Measurements from ENCODE around the gene MAP1S. TPM values are rescaled to one million over a fixed set of nuclear protein-coding genes. Genes with fewer than 3 reads are reported as not detected.
A peak's percentile ranks its signal among the peaks of the same experiment; 100 is the strongest.

Gene MAP1S
- total and polyA plus RNA-seq, 2 of the 13 experiments (the other 11 are each of a cell fraction or from before 2014, with no cell fraction given), result 3.8 to 7.3 TPM

DNA sequence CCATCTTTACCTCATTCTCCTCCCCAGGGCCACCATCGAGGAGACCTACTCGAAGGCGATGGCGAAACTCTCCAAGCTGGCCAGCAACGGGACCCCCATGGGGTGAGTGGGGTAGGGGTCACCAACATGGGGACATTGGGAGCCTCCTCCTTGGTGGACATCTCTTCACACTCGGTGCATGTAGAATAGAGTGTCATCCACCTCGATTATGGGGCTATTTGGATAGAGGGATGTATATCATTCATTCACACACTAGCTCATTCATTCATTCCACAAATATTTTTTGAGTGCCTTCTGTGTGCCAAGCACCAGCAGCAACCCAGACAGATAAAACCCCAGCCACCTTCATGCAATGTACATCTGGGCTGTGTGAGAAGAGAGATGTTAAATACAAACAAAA is 45.1 kb downstream of the MAP1S start (continued):
- TF ChIP-seq ZNF264 (CRISPR knock-in tag; IDR thresholded peaks at IDR 0.05), result no peak
- no peak for TF ChIP-seq HIVEP1 (CRISPR knock-in tag; IDR thresholded peaks at IDR 0.05)
- no peak for TF ChIP-seq POLR2A (IDR thresholded peaks at IDR 0.05; ENCODE audit: insufficient read depth in 1 of 2, low read depth in 2 of 2, low read length in 2 of 2)

DNA sequence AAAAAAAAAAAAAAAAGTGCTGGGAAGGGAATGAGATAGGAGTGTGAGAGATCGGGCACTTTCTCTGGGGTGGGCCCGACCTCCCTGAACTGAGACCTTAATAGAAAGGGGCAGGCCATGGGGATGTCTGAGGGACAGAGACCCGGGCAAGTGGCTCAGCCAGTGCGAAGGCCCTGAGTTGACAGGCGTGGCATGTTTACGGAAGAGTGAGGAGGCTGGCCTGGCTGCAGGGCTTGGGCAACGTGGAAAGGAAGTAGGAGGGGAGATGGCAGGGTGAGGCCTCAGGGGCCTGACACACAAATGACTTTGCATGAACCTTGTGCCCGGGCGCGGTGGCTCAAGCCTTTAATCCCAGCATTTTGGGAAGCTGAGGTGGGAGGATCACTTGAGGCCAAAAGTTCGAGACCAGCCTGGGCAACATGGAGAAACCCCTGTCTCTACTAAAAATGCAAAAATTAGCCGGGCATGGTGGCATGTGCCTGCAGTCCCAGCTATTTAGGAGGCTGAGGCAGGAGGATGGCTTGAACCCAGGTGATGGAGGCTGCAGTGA is 45.9 kb downstream of the MAP1S start:
- Histone ChIP-seq H3K9me3 (ENCODE audit: low read length) (no peaks in the 10 kb centered on the region), H3K27me3 (ENCODE audit: control insufficient read depth in 1 of 2, insufficient read depth in 2 of 2, low read length in 2 of 2) (no peaks in the 10 kb centered on the region), H4K20me1 (ENCODE audit: insufficient read depth, low read length) (no peaks in the 10 kb centered on the region), H3K4me3 (replicated peaks in 1 of 3; ENCODE audit: insufficient read depth in 1 of 3, low read depth in 2 of 3, low read length in 3 of 3) (no peak overlapping the region; a peak in 1 of 6 replicates), H3K27ac (ENCODE audit: extremely low read length, insufficient read depth, low read length) (peak overlapping the region; percentile 65), H3K4me1 (ENCODE audit: insufficient read depth, low read length) (peaks cover 28% of the 10 kb centered on the region), H3K4me2 (ENCODE audit: low read depth, low read length) (peak overlapping the region; percentile 42), H2AFZ (ENCODE audit: low read length) (no peak overlapping the region), H3K79me2 (ENCODE audit: insufficient read depth, low read length) (no peaks in the 10 kb centered on the region), H3K36me3 (replicated peaks in 1 of 2; ENCODE audit: control insufficient read depth in 1 of 2, insufficient read depth in 2 of 2, low read length in 2 of 2) (no peaks in the 10 kb centered on the region), H3K9ac (ENCODE audit: insufficient read depth, low read depth, low read length) (no peak overlapping the region)
- DNase-seq (ENCODE audit: low spot score), result peak; percentile 88
- ChIA-PET POLR2A (interaction anchor here (1.0 to 2.0 kb wide), 2 partner anchors 11 to 95 kb away, joined by 3 to 18 read pairs; partner anchors contain the start of gene RPL18A), CTCF (ENCODE audit: low intra/inter-chr PET ratio, low total read pairs) (interaction anchor here (1.4 kb wide), 1 partner anchor 10 kb away, joined by 4 read pairs; no protein-coding TSS in a partner anchor)
- BruUV-seq (replicated peaks), result no TSS peak
- peak; percentile 78 for FAIRE-seq
- peak; percentile 83 for ATAC-seq
- WGBS (ENCODE audit: low lambda C conversion rate), result 6% methylated on average over 12 of the region's 12 CpGs
- in situ Hi-C loops (cut with HindIII; ENCODE audit: extremely low pct_ligation_motif_present, low pct_unique_long_range_greater_than_20kb), result no loop called here
- intact Hi-C loops (cut with micrococcal nuclease; ENCODE audit: unreplicated experiment), result no loop called here
- TF ChIP-seq ZNF878 (CRISPR knock-in tag; IDR thresholded peaks at IDR 0.05), result 0 out of 2 replicates have a peak, but pooled peaks have one; percentile 3
- peak; percentile 41; the same call in 1 of the 2 replicates for TF ChIP-seq ZBTB7B (CRISPR knock-in tag; IDR thresholded peaks at IDR 0.05)
- TF ChIP-seq, protein P1, sequence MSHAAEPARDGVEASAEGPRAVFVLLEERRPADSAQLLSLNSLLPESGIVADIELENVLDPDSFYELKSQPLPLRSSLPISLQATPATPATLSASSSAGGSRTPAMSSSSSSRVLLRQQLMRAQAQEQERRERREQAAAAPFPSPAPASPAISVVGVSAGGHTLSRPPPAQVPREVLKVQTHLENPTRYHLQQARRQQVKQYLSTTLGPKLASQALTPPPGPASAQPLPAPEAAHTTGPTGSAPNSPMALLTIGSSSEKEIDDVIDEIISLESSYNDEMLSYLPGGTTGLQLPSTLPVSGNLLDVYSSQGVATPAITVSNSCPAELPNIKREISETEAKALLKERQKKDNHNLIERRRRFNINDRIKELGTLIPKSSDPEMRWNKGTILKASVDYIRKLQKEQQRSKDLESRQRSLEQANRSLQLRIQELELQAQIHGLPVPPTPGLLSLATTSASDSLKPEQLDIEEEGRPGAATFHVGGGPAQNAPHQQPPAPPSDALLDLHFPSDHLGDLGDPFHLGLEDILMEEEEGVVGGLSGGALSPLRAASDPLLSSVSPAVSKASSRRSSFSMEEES (CRISPR knock-in tag; IDR thresholded peaks at IDR 0.05), result peak; percentile 32; the same call in 1 of the 2 replicates
- TF ChIP-seq, protein P2, sequence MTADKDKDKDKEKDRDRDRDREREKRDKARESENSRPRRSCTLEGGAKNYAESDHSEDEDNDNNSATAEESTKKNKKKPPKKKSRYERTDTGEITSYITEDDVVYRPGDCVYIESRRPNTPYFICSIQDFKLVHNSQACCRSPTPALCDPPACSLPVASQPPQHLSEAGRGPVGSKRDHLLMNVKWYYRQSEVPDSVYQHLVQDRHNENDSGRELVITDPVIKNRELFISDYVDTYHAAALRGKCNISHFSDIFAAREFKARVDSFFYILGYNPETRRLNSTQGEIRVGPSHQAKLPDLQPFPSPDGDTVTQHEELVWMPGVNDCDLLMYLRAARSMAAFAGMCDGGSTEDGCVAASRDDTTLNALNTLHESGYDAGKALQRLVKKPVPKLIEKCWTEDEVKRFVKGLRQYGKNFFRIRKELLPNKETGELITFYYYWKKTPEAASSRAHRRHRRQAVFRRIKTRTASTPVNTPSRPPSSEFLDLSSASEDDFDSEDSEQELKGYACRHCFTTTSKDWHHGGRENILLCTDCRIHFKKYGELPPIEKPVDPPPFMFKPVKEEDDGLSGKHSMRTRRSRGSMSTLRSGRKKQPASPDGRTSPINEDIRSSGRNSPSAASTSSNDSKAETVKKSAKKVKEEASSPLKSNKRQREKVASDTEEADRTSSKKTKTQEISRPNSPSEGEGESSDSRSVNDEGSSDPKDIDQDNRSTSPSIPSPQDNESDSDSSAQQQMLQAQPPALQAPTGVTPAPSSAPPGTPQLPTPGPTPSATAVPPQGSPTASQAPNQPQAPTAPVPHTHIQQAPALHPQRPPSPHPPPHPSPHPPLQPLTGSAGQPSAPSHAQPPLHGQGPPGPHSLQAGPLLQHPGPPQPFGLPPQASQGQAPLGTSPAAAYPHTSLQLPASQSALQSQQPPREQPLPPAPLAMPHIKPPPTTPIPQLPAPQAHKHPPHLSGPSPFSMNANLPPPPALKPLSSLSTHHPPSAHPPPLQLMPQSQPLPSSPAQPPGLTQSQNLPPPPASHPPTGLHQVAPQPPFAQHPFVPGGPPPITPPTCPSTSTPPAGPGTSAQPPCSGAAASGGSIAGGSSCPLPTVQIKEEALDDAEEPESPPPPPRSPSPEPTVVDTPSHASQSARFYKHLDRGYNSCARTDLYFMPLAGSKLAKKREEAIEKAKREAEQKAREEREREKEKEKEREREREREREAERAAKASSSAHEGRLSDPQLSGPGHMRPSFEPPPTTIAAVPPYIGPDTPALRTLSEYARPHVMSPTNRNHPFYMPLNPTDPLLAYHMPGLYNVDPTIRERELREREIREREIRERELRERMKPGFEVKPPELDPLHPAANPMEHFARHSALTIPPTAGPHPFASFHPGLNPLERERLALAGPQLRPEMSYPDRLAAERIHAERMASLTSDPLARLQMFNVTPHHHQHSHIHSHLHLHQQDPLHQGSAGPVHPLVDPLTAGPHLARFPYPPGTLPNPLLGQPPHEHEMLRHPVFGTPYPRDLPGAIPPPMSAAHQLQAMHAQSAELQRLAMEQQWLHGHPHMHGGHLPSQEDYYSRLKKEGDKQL (CRISPR knock-in tag; IDR thresholded peaks at IDR 0.05; ENCODE audit: low read depth), result 0 out of 2 replicates have a peak, but pooled peaks have one; percentile 22
- TF ChIP-seq HNF4A (CRISPR knock-in tag; IDR thresholded peaks at IDR 0.05), result peak; percentile 88
- TF ChIP-seq, protein P3, sequence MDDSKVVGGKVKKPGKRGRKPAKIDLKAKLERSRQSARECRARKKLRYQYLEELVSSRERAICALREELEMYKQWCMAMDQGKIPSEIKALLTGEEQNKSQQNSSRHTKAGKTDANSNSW (CRISPR knock-in tag; IDR thresholded peaks at IDR 0.05; ENCODE audit: borderline replicate concordance), result no peak
- TF ChIP-seq SAFB2 (CRISPR knock-in tag; IDR thresholded peaks at IDR 0.05; ENCODE audit: borderline replicate concordance, low read depth), result no peak
- TF ChIP-seq, protein P4, sequence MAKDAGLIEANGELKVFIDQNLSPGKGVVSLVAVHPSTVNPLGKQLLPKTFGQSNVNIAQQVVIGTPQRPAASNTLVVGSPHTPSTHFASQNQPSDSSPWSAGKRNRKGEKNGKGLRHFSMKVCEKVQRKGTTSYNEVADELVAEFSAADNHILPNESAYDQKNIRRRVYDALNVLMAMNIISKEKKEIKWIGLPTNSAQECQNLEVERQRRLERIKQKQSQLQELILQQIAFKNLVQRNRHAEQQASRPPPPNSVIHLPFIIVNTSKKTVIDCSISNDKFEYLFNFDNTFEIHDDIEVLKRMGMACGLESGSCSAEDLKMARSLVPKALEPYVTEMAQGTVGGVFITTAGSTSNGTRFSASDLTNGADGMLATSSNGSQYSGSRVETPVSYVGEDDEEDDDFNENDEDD (CRISPR knock-in tag; IDR thresholded peaks at IDR 0.05; ENCODE audit: borderline replicate concordance), result peak; percentile 12; the same call in 1 of the 2 replicates
- TF ChIP-seq ATF1 (CRISPR knock-in tag; IDR thresholded peaks at IDR 0.05), result peak; percentile 48; the same call in 1 of the 2 replicates
- TF ChIP-seq, protein P5, sequence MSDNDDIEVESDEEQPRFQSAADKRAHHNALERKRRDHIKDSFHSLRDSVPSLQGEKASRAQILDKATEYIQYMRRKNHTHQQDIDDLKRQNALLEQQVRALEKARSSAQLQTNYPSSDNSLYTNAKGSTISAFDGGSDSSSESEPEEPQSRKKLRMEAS (IDR thresholded peaks at IDR 0.05), result peak; percentile 86
- TF ChIP-seq LCORL (IDR thresholded peaks at IDR 0.05), result 0 out of 2 replicates have a peak, but pooled peaks have one; percentile 39
- peak; percentile 93 for TF ChIP-seq LCORL (CRISPR knock-in tag; IDR thresholded peaks at IDR 0.05)
